Endometrial microvascular endothelial cells (primary cell): ENCODE data around the gene NCOA4. TPM values are rescaled to one million over a fixed set of nuclear protein-coding genes. Genes with fewer than 3 reads are reported as not detected.
"Not testable (repeated sequence)": the region's sequence is repeated elsewhere in the genome, so short reads cannot be mapped to it uniquely, and the experiment has no call there.

Experiments used
- in situ Hi-C: cut with HindIII; loops from 2 replicates; pipeline ENCODE4 v1.10.0; 2017; ENCODE audit warnings: low sequenced_read_pairs, low pct_unique_long_range_greater_than_20kb; ENCODE audit errors: inconsistent ontology term
- total RNA-seq: library from RNA; depleted of rRNA; stranded (reverse); fragments of >200 nt; gene quantifications from one replicate; pipeline ENCODE4 v1.2.3, GENCODE V29; 2015; ENCODE audit errors: inconsistent ontology term

Gene NCOA4
- total RNA-seq, 1 donor from 2014 or later: 211 TPM

DNA sequence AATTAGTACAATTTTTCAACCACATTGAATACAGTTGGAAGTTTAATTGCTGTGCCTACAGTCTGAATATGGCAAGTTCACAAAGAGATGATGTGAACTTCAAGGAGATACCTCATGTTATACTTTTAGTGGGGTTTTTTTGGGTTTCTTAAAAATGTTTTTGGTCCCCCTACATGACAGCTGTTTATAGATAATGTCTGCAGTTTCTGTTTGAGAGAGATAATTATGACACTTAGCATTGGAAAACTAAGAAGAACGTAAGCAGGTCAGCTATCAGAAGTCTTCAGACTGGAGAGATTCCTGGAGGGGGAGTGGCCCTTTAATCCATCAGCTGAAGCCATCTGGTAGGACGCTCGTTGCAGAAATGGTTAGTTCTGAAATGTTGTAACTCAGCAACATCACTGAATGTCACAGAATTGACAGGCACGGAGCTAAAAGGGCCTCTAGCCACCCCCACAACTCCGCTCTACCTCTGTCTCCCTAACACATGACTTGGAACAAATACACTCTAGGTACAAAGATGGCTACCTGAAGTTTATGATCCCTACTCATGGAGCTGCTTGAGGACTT is 29.2 kb downstream of the NCOA4 start:
- in situ Hi-C loops: no loop called here

DNA sequence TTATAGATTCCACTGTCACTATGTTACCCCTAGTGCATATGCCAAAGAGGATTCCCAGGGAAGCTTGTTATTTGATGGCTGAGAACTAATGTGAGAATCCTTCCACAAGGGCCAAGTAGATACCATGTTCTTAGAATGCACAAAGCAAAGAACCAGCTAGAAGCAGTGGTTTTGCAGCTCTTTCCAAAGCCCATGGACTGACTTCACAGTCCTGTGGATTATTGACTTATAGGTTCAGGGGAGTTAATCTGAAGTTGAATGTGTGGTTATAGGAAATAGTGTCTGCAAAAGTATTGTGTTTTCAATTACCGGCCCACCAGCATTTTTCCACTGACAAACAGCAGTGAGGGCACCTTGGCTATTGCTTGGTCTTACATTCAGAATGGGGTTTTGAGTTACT is 29.9 kb downstream of the NCOA4 start:
- in situ Hi-C loops: no loop called here

DNA sequence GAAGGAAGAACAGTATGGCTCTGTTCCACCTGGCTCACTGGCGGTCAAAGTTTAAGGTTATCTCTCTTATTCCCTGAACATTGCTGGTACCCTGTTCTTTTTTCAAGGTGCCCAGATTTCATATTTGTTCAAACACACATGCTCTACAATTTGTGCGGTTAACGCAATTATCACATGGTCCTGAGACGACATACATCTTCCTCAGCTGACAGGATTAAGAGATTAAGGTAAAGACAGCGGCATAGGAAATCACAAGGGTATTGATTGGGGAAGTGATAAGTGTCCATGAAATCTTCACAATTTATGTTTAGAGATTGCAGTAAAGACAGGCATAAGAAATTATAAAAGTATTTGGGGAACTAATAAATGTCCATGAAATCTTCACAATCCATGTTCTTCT is 30.5 kb downstream of the NCOA4 start:
- in situ Hi-C loops: not testable (repeated sequence)

DNA sequence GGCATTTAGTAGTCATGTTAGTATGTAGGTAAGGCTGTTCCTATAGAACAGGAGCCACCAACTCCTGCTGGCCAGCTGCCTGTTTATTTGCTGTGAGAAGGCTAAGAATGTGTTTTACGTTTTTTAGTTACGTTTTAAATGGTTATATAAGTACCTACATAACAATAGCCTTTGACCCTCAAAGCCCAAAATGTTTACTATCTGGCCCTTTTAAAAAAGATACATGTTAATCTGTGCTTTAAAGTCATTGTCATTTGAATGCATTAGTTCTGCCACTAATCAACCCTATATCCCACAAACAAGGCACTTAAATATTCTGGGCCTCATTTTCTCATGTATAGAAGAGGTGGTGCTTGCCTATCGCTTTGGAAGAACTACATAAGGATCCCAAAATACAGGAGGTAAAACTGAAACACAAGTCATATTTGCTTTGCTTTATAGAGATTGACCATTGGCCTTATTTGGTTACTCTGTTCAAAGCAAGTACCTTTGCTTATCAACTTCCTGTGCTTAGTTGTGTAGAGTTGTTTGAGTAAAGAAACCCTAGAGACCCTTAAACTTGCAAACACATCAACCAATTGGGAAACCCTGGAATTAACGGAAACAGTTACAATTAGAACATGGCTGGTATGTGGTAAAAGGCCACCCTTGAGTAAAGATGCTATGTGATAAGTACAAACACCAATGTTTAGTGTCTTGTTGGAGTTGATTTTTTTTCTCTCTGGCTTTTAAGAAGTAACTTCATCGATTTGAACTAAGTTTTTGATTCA is 32.2 kb downstream of the NCOA4 start:
- in situ Hi-C loops: no loop called here

DNA sequence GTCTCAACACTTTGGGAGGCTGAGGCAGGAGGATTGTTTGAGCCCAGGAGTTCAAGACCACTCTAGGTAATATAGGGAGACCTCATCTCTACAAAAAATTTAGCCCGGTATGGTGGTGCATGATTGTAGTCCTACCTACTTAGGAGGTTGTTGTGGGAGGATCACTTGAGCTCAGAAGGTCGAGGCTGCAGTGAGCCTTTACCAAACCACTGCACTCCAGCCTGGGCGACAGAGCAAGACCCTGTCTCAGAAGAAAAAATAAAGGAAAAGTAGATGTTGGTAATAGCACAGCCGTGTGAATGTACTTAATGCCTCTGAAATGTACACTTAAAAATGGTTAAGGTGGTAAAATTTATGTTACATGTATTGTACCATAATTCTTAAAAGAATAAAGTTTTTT is 32.9 kb downstream of the NCOA4 start:
- in situ Hi-C loops: no loop called here

DNA sequence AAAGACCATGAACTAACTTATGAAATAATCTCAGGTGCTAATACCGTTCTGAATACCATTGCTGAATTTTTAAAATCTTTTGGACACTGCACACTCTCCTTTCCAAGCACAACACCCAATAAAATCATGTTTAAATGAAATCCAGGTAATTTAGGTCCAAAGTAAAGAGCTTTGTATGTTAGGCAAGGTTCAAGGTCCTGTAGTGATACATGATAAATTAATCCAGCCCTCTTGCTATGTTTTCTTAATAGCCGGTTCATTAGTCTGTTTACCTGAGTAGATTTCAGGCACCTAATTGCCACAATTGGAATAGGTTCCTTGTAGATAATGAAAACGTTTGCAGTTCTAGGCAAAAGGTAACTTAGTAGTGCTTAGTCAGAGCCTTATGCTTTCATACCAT is 44.8 kb downstream of the NCOA4 start:
- in situ Hi-C loops: not testable (repeated sequence)

DNA sequence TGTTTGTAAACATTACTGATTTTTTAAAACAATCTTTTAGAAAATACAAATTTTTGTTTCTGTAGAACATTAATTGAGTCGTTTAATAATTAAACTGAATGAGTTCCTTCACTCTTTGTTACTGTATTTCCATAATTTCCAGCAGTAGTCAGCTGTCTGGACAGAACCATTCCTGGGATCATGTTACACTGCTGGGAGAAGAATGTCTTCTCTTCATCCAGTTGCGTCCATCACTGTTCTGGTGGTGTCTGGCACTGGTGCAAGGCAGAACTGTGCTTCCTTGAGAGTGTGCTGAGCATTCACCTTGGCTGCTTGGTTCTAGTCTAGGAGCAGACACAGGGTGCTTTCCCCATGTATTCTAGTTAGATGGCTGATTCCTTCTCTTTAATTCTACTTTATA is 46.0 kb downstream of the NCOA4 start:
- in situ Hi-C loops: not testable (repeated sequence)

DNA sequence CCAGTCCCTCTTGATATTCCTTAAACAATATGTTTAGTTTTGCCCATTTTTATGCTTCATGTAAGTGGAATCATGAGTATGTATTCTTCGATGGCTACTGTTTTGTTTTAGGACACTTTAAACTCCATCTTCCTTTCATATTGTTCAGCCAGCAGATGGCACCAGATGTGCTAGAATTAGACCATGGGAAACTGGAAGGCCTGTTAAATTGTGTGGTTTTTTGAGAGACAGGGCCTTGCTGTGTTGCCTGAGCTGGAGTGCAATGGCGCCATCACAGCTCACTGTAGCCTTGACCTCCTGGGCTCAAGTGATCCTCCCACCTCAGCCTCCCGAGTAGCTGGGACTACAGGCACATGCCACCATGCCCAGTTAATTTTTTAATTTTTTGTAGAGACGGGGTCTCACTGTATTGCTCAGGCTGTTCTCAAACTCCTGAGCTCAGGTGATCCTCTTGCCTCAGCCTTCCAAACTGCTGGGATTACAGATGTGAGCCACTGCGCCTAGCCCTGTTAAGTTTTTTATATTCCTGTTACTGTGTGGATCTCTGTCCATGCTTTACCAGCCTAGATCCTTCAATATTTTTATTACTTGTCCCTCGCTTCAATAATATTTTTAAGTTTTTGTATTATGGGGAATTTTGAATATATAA is 46.8 kb downstream of the NCOA4 start:
- in situ Hi-C loops: not testable (repeated sequence)

DNA sequence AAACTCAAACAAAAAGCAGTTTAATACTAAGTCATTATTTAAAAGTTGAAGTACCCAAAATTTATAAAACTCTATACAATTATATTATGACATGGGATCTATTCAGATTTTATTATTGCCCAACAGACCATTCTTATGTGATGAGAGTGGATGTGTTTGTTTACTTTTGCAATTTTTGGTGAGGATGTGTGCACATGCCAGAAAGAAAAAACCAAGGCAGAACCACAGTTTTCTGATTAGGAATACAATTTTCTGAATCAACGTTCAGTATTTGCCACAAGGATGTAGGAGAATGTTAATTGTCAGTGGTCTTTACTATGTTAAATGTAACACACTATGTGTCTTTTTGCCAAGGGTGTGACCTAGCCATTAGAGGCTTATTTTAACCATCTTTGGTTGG is 49.1 kb downstream of the NCOA4 start:
- in situ Hi-C loops: not testable (repeated sequence)

DNA sequence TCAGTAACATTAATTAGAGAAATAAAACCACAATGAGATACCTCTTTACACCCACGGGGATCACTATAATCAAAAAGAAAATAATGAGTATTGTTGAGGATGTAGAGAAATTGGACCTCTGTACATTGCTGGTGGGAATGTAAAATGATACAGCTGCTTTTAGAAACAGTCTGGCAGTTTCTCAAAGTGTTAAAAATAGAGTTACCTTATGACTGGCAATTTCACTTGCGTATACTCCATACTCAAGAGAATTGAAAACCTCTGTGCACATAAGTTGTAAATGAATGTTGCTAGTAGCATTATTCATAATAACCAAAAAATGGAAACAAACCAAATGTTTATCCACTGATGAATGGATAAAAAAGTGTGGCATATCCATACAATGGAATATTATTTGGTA is 51.9 kb downstream of the NCOA4 start:
- in situ Hi-C loops: not testable (repeated sequence)

DNA sequence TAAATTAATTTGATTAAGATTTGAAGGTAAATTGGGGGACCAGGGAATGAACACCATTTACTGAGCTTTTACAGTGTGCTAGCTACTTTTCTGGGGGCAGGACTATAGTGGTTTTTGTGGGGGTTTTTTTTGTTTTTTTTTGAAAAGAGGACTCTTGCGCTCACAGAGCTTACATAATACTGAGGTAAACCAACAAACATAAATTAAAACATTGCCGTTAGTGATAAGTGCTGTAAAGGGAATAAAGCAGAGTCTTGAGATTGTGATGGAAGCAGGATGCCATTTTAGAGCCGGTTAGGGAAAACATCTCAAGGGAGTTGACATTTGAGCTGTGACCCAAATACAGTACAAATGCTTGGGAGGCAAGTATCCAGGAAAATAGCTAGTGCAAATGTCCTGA is 56.4 kb downstream of the NCOA4 start:
- in situ Hi-C loops: not testable (repeated sequence)

DNA sequence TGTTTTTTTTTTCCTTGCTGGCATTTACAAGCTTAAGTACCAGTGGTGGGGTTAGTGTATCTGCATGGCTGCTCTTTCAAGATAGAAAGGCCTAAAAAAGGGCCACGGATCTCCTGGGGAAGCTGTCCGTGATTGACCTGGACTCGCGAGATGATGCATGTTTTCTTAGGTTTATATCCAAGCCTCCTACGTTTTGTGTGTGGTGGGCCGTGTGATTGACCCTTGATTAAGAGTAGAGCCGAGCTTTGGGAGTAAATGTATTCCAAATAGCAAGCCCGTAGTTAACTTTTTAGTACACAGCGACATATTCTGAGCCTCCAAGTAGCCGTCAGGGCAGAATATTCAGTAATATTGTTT is 57.6 kb downstream of the NCOA4 start:
- in situ Hi-C loops: not testable (repeated sequence)

DNA sequence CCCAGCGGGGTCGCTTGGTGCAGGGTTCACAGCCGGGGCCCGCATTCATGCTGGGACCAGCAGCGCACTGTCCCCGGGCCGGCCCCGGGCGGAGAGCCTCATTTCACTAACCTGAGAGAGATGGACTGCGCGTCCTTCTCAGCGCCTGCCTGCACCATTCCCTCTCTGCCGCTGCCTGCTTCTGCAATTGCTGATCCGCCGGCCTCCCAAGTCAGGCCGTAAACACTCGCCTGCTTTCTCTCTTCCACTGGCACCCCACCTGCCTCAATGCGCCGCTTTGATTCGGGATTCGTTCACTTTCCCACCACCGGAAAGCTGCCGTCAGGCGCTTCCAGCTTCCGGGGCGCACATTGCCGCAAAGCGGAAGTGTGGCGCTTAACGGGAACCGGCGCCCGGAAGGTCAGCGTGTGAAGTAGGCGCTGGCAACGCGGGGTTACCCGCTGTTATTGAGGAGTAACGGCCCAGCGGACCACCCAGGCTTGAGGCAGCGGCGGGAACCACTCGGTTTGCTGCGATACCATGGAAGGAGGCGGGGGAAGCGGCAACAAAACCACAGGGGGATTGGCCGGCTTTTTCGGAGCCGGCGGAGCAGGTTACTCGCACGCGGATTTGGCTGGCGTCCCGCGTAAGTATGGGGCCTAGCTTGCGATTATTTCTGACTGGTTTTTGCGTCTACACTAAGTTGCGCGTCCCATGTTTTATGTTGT is 58.2 kb downstream of the NCOA4 start, which contains the start of gene TIMM23:
TIMM23 (plus strand) TSS at position 384 of the 707 bp plus-strand sequence; CDS start at position 520, 136 bp downstream.
- in situ Hi-C loops: not testable (repeated sequence)

DNA sequence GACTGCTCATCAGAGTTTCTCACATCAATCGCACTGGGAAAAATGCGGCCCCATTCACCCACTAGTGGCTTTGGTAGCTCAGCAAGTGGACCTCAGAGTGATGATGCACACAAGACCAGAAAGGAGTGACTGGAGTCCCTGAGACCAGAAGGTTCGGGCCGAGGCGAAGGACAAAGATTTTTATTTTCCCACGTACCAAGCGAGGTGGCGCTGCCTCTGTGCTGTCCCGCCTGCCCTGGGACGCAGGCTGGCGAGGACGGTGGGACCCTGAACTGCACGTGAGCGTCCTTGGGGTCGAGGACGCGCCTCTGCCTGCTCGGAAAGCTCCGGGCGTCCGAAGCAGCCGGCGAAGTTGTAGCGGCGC is 58.7 kb downstream of the NCOA4 start:
- in situ Hi-C loops: not testable (repeated sequence)

DNA sequence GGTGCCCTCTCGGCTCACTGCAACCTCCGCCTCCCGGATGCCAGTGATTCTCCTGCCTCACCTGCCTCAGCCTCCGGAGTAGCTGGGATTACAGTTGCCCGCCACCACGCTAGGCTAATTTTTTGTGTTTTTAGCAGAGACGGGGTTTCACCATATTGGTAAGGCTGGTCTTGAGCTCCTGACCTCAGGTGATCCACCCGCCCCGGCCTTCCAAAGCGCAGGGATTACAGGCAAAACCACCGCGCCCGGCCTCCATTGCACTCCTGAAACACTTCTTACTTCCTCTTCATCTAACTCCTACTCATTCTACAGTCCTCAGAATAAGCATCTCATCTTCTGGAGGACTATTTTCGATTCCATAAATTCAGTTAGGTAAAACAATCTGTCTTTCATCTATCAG is 59.4 kb downstream of the NCOA4 start:
- in situ Hi-C loops: not testable (repeated sequence)

DNA sequence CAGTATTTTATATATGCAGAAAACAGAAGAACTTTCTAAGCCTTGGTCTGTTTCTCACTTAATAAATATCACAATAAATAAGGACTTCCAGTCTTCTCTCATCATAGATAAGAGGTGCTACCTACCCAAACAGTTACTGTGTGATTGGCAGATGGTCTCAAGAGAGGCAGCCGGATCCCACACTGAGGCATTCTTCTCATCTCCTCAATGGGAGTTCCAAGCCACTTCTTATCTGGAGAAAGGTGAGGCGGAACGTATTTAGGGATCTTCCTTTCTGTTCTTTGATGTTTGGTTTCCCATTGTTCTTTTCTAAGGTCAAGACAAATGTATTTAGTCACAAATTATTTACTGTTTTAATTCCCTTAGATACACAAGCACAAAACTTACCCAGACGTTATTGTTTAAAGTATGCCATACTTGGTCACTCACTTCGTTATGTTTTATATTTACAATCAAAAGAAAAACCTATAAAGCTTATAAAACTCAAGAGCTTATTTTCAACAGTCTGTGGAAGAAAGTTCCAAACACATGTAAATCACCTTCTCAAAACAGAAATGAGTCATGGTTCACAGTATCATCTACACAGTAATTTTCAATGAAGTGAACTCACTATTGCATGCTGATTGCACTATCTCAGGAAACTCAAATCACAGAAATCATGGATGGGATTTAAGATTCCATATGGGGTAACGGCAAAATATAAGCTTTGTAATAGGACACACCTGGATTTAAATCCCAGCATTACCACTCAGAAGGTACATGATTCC is 67.6 kb downstream of the NCOA4 start:
- in situ Hi-C loops: not testable (repeated sequence)

DNA sequence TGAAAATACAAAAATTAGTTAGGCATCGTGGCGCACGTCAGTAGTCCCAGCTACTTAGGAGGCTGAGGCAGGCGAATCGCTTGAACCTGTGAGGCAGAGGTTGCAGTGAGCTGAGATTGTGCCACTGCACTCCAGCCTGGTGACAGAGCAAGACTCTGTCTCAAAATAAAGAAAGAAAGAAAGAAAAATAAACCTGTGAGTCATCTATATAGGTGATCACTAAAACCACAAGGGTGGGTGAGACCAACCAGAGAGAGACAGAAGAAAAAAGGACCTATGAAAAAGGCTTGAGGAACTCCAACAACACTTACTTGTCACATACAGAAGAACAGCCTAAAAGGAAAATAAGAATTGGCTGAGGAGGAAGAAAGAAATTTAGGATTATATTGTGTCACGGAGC is 72.5 kb downstream of the NCOA4 start:
- in situ Hi-C loops: not testable (repeated sequence)

DNA sequence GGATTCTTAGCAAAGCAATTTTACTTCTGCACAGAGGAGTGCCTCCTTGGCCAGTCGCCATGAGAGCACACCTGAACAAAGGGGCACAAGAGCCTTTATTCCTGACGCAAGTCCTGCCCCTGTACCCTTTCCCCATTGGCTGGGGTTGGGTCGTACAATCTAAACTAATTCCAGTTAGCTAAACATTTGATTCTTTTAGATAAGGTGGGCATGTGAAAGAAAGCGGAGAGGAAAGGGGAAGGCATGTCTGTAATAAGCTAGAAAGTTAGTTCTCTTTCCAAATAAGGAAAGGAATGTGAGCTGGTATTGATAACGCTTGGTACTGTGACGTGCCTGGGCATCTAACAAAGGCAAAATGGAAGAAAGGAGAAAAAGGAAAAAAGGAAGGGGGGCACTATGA is 73.8 kb downstream of the NCOA4 start:
- in situ Hi-C loops: not testable (repeated sequence)
